Left lung (tissue), 10 donors: ENCODE data around the gene PPP2R3B. TPM values are rescaled to one million over a fixed set of nuclear protein-coding genes. Genes with fewer than 3 reads are reported as not detected.

Experiments
- ATAC-seq: fragments of 200-7000 bp; cut with Tn5 transposase; one replicate; pipeline ENCODE4 v1.9.1; 2020; ENCODE audit warnings: moderate library complexity
- DNase-seq, 4 donors: peaks; one replicate each; pipeline ENCODE4 v3.0.0-alpha.2; 2013 to 2020
- H3K27ac ChIP-seq, 2 donors: fragments of 200-600 bp; sonication (generic) in 1 of 2; one replicate each; pipeline versions ENCODE4 v1.5.0 to v1.8.0; 2020 to 2021
- H3K27me3 ChIP-seq, 2 donors: fragments of 200-600 bp; sonication (generic) in 1 of 2; one replicate each; pipeline versions ENCODE4 v1.5.0 to v1.8.0; 2020 to 2021
- H3K36me3 ChIP-seq, 2 donors: fragments of 200-600 bp; sonication (generic) in 1 of 2; one replicate each; pipeline versions ENCODE4 v1.5.0 to v1.8.0; 2020 to 2021
- H3K4me1 ChIP-seq, 2 donors: fragments of 200-600 bp; one replicate each; pipeline ENCODE4 v1.8.0; 2021
- H3K4me3 ChIP-seq, 2 donors: fragments of 200-600 bp; sonication (generic) in 1 of 2; one replicate each; pipeline versions ENCODE4 v1.5.0 to v1.8.0; 2020 to 2021; ENCODE audit warnings: mild to moderate bottlenecking in 1 of 2
- H3K9me3 ChIP-seq, 2 donors: fragments of 200-600 bp; sonication (generic) in 1 of 2; one replicate each; pipeline versions ENCODE4 v1.5.0 to v1.8.0; 2020 to 2021
- intact Hi-C, 2 donors: fragments of 100-400 bp; cut with DNase I; formaldehyde crosslinking; loops; one replicate each; pipeline versions ENCODE4 v1.11.2 to v1.14.2; 2022
- polyA plus RNA-seq, 6 donors: library from polyadenylated mRNA; unstranded; fragments of 120-200 nt; gene quantifications; one replicate each; pipeline ENCODE4 v1.2.1, GENCODE V29; 2013; ENCODE audit not compliant: insufficient read length in 6 of 6
- total RNA-seq, 2 donors: library from RNA; stranded (reverse); fragmentation: NEBNext Ultra II Directional; extraction: Animal tissue kit (Norgen Biotek cat#: 25700); gene quantifications; one replicate each; pipeline ENCODE4 v1.2.1, GENCODE V29; 2021
- TF ChIP-seq, protein P1 (sequence below), 2 donors: fragments of 200-600 bp; sonication (generic) in 1 of 2; IDR thresholded peaks; one replicate each; pipeline versions ENCODE4 v1.5.0 to v1.8.0; 2021; ENCODE audit warnings: antibody characterized with exemption in 2 of 2
- donor health status: DM: no; HTN: yes; CAD: no.
- donor health status: DM: no; HTN: no; CAD: no.

The PPP2R3B gene
- total and polyA plus RNA-seq, 8 donors, result 11.2 to 35.2 (median 20.5) TPM

DNA sequence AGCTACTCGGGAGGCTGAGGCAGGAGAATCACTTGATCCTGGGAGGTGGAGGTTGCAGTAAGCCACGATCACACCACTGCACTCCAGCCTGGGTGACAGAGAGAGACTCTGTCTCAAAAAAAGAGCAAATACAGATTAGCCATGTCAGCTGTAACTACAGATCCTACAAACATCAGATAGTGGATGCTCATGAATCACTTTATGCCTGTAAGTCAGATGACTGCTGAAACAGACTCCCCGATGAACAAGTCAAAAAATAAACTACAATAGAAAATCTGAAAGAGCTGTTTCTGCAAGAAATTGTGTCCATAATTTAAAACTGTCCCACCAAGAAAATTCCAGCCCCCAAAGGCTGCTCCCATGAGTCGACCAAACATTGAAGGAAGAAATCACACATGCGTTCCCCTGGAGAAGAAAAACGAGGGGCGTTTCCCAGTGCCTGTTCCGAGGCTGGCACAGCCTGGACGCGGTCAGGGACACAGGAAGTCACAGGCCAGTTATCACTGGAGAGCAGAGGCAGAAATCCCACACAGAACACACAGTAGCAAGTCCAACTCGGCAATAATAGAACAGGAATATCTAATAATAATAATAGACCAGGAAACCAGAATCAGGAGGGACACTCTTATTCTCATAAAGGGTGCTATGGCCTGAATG is 38.1 kb downstream of the PPP2R3B start:
- TF ChIP-seq, protein P1, sequence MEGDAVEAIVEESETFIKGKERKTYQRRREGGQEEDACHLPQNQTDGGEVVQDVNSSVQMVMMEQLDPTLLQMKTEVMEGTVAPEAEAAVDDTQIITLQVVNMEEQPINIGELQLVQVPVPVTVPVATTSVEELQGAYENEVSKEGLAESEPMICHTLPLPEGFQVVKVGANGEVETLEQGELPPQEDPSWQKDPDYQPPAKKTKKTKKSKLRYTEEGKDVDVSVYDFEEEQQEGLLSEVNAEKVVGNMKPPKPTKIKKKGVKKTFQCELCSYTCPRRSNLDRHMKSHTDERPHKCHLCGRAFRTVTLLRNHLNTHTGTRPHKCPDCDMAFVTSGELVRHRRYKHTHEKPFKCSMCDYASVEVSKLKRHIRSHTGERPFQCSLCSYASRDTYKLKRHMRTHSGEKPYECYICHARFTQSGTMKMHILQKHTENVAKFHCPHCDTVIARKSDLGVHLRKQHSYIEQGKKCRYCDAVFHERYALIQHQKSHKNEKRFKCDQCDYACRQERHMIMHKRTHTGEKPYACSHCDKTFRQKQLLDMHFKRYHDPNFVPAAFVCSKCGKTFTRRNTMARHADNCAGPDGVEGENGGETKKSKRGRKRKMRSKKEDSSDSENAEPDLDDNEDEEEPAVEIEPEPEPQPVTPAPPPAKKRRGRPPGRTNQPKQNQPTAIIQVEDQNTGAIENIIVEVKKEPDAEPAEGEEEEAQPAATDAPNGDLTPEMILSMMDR (IDR thresholded peaks at IDR 0.05), result no peak
- intact Hi-C loops, result no loop called here
- H3K36me3 ChIP-seq, result peaks cover 0 to 42% of the 10 kb centered on the region in 2 donors
- DNase-seq (peak in 1 of 4 donors; percentile 32), ATAC-seq (no peak)
- H3K4me3 ChIP-seq, result no peak overlapping the region
- H3K27me3 ChIP-seq, result no peaks in the 10 kb centered on the region
- H3K27ac ChIP-seq, result no peak overlapping the region
- H3K9me3 ChIP-seq, result peaks cover 0 to 11% of the 10 kb centered on the region in 2 donors
- no peaks in the 10 kb centered on the region for H3K4me1 ChIP-seq

DNA sequence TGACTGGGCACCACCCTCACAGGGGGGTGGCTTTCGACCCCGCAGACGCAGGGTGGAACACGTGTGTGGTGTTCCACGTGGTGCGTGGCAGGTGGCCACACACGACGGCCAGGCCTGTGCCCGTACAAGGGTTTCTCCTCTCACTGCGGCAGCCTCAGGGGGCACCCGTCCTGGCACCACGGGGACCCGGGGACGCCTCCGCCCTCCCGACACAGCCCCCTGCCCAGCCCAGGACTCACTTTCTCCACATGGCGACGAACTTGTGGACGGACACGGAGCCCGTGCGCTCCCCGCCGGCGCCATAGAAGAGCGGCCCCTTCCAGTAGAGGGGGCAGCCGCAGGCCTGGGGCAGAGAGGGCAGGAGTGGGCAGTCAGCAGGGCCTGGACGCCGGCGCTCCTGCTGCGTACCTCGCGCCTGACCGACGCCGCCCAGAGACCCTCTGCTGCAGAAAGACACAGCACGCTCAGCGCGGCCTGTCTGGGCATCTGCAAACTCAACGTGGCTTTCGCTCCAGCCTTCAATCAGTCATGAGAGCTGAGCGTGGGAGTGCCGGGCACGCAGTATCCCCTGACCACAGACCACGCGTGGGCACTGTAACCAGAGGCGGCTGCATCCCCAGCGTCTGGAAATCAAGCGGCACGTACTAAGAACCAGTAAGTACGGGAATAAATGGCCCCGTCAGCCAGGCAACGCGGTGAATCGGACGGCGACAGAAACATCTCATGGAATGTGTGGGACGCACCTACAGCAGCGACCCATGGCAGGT is 39.2 kb downstream of the PPP2R3B start:
- DNase-seq (peak in 1 of 4 donors; percentile 71), ATAC-seq (no peak)
- intact Hi-C loops, result no loop called here
- peaks cover 0 to 40% of the 10 kb centered on the region in 2 donors for H3K36me3 ChIP-seq
- H3K27ac ChIP-seq, result no peak overlapping the region
- no peak overlapping the region for H3K4me3 ChIP-seq
- no peaks in the 10 kb centered on the region for H3K27me3 ChIP-seq
- TF ChIP-seq, protein P1 (IDR thresholded peaks at IDR 0.05), result no peak
- peaks cover 0 to 11% of the 10 kb centered on the region in 2 donors for H3K9me3 ChIP-seq
- no peaks in the 10 kb centered on the region for H3K4me1 ChIP-seq

DNA sequence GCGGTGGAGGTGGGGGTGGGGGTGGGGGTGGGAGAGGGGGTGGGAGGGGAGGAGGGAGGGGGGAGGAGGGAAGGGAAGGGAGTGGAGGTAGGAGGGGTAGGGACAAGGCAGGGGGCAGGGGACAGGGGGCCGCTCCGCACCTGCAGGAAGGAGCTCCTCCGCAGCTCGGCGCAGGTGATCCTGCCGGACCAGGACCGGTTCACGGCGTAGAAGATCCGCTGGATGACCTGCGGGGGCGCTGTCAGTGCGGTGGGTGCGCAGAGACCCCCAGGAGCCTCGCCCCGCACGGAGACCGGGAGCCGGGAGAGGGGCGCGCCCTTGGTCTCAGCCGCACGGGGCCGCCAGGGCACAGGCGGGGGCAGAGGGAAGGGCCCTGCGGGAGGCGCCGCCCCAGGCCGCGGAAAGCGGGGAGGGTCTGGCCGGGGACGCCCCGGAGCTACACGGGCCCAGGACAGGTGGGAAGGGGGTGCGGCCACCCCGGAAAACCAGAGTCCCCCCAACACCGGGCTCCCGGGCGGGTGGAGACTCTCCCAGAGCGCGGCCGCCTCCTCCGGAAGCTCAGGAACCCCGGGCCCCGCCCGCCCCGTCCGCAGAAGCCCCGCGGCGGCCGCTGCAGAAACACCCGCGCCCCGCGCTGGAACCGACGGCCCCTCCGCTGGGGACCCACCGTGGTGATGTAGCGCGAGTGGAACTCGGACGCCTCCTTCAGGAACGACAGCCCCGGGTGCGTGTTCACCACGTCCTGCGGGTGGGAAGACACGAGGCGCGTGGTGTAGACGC is 40.5 kb downstream of the PPP2R3B start:
- TF ChIP-seq, protein P1 (IDR thresholded peaks at IDR 0.05), result no peak
- Histone ChIP-seq H3K4me1 (no peaks in the 10 kb centered on the region), H3K9me3 (peaks cover 0 to 18% of the 10 kb centered on the region in 2 donors), H3K4me3 (no peak overlapping the region), H3K36me3 (peaks cover 0 to 40% of the 10 kb centered on the region in 2 donors), H3K27me3 (no peaks in the 10 kb centered on the region), H3K27ac (no peak overlapping the region)
- DNase-seq (peak in 1 of 4 donors; percentile 78), ATAC-seq (no peak)
- intact Hi-C loops, result no loop called here

DNA sequence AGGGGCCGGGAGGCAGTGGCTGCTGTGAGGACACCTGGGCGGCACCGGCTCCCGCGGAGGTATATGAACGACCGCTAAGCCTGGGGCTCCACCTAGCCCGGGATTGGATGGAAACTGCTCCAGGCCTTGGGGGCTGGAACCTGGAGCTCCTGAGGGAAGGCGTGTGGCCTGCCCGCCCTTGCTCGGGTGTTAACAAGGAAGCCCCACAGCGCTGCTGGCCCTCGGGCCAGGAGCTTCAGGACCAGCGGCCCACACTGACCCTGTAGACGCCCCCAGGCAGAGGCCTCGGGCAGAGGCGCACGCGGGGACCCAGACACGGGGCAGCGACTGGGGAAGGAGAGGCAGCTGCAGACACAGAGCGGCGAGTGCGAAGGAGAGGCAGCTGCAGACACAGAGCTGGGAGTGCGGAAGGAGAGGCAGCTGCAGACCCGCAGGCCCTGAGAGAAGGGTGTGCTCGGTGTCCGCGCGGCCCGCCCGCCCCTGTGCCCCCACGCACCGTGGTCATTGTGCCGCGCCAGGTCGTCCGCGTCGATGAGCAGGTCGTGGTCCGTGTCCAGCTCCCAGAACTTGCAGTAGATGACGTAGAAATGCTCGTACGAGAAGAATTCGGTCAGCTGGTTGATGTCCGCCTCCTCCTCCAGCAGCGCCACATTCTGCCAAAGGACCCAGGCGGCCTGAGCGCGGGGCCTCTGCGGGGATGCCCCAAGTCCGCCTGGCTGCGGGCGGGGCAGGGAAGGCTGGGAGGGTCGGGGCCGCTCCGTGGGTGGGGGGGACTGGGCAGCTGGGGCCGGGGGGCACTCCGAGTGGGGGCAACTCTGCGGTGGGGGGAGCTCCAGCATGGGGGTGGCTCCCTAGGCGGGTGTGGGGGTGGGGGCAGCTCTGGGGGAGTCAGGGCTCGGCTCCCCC is 41.4 kb downstream of the PPP2R3B start:
- TF ChIP-seq, protein P1 (IDR thresholded peaks at IDR 0.05), result no peak
- H3K9me3 ChIP-seq, result peaks cover 0 to 18% of the 10 kb centered on the region in 2 donors
- DNase-seq, result peak in 1 of 4 donors; percentile 54

More for the DNA sequence above, 41.4 kb downstream of the PPP2R3B start:
- no peak for ATAC-seq
- no peak overlapping the region for H3K4me3 ChIP-seq
- no peaks in the 10 kb centered on the region for H3K4me1 ChIP-seq
- no peaks in the 10 kb centered on the region for H3K27me3 ChIP-seq
- intact Hi-C loops, result no loop called here
- no peak overlapping the region for H3K27ac ChIP-seq
- H3K36me3 ChIP-seq, result peaks cover 0 to 43% of the 10 kb centered on the region in 2 donors
